NCI-H1048 (cell line): ENCODE data around the gene TRPM2.

Source experiments
- DNase-seq: peaks from one replicate; lab custom pipeline; 2025; lab: John Stamatoyannopoulos, UW

Gene TRPM2

DNA sequence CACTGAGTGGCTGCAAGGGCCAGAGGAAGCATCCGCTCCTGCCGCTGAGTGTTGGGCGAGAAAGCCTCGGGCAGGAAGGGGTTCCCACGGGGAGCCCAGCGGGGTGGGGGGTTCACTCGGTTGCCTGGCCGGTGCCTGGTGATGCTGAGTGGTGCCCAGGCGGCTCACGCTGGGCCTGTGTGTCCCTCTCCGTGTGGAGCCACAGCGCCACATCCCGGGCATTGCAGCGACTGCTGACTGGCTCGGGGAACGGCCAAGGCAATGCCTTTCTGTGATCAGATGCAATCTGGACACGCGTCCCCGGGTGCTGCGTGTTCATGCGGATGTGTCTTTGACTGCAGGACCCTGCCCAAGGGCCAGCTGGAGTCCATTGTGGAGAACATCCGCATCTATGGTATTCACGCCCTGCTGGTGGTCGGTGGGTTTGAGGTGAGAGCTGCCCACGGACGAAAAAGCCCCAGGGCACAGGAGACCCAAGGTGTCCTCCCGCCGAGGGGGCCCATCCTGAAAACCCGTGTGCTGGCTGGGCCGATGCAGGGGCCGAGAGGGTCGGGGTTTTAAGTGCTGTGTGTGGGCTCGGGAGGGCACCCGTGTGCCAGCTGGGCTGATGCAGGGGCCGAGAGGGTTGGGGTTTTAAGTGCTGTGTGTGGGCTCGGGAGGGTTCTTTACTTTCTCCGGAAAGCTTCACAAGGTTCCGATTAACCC is 30.6 kb upstream of the TRPM2 start:
- DNase-seq, result no peak

DNA sequence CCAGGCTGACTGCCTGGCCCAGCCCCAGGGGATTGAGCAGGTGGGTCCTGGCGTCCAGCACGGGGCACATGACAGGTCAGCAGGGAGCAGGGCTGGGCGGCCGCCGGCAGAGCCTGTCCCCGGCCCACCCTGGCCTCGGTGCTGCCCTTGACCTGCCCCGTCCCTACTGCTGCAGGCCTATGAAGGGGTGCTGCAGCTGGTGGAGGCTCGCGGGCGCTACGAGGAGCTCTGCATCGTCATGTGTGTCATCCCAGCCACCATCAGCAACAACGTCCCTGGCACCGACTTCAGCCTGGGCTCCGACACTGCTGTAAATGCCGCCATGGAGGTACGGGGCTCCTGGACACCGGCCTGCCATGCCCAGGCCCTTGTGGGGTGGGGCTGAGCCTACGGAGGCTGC is 29.8 kb upstream of the TRPM2 start:
- no peak for DNase-seq

DNA sequence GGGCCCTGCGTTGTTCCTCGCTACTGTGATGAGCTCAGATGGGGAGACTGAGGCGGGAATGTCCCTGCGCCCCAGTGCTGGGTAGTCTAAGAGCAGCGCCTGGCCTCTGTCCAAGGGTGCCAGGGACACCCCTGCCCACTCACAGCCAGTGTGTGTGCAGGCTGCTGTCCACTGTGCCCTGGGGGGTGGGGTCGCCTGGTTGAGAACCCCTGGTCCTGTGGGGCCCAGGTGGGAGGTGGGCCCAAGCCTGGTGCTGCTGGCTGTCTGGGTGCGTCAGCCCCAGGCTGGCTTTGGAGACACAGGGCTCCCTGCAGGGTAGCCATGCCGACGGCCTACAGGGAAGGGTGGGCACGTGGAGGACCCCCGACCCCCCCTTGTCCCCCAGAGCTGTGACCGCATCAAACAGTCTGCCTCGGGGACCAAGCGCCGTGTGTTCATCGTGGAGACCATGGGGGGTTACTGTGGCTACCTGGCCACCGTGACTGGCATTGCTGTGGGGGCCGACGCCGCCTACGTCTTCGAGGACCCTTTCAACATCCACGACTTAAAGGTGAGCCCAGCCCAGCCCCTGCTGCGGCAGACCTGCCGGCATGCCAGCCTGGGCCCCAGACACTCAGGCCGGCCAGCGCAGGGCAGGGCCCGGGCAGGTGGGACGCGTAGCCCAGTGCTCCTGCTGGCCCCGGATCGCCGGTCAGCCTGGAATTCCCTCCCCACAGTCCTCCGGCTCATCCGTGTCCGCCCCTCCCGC is 29.1 kb upstream of the TRPM2 start:
- no peak for DNase-seq

DNA sequence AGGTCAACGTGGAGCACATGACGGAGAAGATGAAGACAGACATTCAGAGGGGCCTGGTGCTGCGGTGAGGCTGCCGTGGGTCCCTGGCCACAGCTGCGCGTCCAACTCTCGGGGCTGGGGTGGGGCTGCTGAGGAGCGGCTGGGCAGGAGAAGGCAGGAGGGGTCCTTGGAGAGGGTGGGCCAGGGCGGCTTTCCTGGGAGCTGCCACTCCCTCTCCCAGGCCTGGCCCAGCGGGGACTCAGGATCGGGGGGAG is 28.6 kb upstream of the TRPM2 start:
- no peak for DNase-seq

DNA sequence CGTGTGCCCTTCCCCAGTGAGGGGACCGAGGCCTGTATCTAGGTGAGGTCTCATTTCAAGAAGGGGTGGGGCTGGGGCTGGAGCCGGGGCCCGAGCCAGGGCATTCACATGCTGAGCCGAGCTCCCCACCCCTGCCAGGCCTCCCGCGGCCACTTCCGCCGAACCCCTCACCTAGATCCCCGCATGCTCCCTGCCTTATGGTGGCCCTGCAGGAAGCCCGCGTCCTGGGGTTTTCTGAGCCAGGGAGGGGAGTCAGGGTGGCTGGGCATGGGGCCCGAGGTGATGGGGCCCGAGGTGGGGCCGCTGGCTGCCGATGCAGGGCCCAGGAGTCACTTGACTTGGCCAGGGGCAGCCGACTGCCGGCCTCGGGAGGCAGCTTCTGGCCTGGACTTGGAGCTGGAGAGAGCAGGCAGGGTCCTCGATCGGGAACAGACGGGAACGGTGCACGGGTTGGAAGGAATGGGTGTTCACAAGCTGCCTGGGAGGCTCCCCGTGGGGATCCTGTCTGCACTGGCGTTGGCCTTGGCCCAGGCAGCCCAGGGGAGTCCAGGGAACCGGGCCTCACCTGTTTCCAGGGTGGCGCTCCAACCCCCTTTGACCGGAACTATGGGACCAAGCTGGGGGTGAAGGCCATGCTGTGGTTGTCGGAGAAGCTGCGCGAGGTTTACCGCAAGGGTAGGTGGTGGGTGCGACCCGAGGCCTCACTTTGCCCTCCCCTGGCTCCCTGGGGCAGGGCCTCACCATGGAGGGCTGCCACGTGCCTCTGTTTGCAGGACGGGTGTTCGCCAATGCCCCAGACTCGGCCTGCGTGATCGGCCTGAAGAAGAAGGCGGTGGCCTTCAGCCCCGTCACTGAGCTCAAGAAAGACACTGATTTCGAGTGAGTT is 27.8 kb upstream of the TRPM2 start:
- DNase-seq, result no peak

DNA sequence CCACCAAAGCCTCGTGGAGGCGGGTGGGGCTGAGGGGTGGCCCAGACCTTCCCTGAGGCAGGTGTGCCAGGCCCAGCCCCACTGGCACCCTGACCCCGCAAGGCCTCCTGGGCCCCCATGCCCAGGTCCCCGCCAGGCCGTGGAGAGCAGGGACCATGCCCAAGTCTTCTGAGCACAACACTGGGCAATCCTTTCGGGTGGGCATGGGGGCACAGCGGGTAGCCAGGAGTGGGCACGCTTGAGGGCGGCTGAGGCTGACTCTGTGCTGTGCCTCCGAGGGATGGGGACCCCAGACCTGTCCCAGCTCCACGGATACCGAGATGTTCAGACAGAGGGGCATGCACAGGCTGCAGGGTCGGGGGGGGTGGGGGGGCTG is 27.2 kb upstream of the TRPM2 start:
- DNase-seq, result no peak

DNA sequence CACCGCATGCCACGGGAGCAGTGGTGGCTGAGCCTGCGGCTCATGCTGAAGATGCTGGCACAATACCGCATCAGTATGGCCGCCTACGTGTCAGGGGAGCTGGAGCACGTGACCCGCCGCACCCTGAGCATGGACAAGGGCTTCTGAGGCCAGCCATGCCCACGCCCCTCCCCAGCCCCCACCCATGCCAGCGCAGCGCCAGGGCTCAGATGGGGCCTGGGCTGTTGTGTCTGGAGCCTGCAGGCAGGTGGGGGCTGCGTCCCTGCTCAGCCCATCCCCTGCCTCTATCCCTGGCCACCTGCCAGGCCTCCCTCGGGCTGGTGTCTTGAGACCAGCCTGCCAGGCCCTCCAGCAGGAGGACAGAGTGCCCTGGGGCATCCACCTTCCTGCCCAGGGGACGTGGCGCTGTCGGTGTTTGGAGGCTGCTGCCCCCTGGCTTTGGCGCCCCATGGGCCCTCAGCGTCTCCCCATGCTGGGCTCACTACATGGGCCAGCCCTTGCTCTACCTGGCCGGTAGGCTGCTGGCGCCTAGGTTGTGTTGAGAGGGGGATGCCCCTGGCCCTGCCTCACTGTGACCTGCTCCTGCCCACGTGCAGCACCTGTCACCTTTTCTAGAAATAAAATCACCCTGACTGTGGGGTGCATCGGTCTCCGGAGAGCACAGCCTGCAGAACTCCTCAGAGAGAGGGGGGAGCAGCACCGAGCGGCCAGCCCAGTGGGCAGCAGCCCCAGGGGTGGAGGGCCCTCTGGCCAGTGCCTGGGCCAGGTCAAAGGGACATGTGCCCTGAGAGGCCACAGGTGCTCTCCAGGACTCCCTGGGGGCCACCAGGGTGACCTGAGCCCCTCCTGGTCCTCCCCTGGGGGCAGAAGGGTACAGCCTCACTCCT is 26.5 kb upstream of the TRPM2 start:
- DNase-seq, result no peak

DNA sequence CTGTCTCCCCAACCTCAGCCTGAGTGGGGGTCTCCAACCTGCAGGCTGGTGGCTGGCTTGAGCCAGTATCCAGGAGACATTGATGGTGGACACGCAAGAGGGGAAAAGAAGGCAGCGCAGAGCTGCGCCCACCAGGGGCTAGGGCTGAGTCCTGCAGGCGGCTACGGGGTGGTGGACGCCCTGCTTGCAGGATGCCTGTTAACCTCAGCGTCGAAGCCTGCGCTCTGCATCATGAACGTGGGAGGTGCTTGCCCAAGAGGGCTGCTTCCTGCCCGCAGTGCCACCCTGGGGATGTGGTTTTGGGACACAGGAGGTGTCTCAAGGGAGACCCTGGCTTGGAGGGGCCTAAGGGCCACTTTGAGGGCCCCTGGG is 25.8 kb upstream of the TRPM2 start:
- DNase-seq, result no peak

DNA sequence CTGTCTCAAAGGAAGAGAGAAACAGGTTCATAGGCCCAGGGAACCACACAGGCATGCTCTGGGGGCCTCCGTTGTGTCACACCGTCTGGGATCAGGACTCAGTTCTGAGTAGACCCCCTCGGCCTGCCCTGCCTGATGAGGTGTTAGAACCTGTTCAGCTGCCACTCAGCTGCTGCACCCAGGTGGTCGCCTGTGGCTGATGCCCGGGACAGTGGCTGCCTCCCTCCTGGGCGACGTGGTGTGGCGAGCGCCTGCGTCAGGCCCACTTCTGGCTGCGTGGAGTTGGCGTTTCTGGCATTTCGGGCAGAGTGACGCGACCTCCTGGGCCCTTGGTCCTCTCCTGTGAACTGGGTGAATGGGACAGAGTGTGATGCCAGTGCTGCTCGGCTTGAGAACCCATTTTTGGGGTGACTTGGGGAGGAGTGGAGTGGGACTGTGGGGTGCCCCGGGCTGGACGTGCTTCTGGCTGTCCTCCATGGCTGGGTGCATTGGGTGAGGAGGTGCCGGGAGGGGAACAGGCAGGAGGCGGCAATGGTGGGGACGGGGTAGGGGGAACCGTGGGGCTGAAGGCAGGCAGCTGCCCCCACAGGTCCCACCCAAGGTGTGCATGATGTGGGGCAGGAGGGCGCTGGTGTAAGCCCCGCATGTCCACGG is 25.1 kb upstream of the TRPM2 start:
- no peak for DNase-seq

DNA sequence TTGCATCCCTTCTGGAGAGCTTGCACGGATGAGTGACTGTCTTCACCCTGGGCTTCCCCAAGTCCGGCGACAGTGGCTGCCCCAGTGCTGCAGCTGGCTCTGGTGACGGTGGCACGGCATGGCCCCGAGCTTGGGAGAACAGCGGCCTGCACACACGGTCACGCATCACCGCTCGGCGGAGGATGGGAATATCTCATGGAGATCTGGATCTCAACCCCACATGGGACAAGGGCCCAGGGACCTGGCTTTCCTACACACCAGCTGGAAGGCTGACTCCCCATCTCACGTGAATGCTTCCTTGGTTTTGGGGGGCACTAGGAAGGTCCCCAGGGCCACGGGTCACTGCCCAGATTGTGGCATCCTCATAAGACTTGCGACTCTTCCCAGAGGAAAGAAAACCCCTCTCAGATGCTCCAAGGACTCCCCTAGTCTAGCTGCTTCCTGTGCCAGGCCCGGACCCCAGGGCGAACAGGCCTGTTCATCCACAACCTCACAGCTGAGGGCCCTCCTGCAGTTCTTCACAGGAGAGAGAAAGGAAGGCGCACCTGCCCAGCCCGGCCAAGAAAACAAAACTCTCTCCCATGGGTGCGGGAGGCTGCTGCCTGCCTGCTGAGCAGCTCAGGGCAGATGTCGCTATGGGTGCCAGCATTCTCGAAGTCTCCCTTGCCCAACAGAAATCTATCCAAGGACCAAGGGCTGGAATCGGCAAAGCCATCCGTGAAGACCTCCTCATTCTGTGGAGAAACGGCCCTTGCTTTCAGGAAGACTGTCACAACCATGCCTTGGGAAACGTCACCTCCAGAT is 24.1 kb upstream of the TRPM2 start:
- no peak for DNase-seq

DNA sequence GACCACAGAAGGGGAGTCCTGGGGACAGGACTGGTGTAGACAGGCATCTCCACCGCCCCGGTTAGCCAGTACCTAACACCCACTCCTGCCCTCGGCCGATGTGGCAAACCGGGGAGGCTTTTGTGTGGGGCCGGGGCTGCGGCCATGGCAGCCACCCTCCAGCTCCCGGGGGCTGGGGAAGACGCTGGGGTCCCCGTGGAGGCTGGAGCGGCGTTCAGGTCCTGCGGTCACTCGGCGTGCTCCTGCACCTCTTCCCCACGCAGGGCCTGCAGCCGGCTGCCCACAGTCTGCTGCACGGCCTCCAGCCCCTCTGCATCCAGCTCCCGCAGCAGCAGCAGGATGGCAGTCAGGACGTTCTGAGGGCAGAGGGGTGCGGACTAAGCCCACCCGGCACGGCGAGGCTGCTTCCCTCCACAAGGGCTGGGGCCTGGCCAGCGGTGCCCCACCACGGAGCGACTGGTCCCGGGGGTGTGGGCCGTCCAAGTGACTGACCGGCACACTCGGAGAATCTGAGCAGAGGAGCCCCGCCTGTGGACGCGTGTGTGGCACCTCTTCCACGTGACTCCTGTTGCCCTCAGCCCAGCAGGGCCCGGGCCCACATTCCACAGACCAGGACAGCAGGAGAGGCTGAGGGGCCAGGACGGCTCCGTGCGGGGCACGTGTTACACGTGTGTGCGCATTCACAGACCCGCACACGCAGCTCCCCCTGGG is 23.3 kb upstream of the TRPM2 start:
- DNase-seq, result no peak

DNA sequence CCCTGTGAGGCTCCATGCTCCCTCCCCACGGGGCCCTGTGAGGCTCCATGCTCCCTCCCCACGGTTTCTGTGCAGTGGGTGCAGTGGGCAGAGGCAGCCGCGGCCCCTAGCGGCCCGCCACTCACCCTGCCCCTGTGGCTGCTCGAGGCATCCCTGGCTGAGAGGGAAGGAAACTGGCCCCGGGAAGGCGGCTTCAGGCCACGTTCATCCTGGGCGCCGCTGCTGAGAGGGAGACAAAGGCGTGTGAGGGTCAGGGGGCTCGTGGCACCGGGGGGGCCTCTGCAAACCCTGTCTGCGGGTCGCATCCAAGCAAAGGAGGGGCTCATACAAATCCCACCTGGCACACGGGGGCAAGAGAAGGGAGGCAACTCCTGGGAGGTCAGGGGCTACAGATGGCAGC is 22.7 kb upstream of the TRPM2 start:
- no peak for DNase-seq

DNA sequence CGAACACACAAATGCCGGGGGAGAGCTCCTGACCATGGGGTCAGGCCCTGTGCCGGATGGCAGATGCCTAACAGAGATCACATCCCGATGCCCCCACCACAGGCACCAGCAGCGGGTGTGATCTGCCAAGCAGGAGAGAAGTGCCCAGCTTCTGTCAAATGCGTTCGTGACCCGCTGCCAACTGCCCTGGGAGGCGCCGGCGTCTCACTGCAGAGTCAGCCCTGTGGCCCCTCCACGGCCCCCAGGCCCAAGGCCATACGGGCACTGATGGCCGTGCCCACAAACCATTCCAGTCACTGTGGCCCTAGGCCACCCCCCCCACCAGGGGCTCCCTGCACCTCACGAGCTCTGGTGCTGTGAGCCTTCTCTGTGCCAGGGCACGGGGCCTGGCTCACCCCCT is 22.2 kb upstream of the TRPM2 start:
- DNase-seq, result no peak

DNA sequence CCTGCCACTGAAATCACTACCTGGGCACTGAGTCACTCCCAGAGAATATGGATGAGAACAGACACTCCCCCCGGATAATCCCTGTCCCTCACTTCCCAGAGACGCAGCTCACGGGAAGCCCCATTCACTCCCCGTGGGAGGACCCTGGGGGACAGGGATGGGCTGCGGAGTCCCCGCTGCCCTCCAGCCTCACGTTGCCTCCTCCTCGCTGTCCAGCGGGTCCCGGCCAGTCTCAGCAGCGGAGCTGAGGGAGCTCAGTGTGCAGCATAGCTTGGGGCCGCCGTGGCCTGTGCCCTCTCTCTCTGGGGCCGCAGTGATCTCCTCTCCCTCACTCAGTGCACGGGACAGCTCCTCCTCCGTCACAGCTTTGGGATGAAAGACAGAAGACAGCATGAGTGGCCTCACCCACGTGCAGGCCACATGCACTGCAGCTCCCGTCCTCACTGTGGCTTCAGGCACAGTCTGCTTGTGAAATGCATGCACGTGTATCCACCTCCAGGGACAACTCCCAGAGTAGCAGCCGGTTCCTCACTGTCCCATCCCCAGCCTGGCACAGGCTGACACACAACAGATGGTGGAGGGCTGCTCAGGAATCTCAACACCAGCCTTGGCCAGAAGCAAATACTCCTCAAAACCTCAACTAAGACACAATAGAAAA is 21.6 kb upstream of the TRPM2 start:
- no peak for DNase-seq

DNA sequence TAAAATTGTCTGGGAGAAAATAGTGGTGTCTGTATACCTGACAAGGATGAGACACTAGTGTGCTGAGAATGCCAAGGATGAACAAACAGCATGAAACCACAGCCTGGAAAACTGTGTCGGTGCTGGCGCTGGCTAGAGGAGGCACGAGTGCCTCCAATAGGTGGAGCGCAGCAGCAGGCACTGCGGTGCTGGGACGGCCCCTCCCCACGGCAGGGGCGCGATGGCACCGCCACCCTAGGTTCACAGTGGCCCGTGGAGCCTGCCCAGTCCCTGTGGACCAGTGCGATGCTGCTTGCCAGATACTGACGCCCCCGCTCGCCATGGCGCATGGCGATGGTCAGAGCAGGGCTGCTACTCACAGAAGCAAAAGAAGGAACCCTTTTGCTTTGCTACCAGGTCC is 21.0 kb upstream of the TRPM2 start:
- no peak for DNase-seq

DNA sequence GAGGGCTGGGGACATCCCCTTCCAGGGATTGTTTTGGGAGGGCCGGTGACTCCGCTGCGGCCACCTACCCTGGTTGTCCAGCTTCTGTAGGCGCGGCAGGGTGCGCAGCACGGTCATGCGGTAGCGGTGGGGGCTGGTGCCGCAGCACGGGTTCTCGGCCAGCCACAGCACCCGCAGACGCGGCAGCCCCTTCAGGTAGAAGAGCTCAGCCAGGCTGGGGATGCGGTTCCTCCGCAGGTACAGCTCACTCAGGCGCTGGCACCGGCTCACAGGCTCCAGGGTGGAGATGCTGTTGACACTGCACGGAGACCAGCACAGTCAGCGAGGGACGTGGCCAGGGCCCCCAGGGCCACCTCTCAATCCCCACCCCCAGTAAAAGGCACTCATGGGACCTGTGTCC is 20.5 kb upstream of the TRPM2 start:
- no peak for DNase-seq

DNA sequence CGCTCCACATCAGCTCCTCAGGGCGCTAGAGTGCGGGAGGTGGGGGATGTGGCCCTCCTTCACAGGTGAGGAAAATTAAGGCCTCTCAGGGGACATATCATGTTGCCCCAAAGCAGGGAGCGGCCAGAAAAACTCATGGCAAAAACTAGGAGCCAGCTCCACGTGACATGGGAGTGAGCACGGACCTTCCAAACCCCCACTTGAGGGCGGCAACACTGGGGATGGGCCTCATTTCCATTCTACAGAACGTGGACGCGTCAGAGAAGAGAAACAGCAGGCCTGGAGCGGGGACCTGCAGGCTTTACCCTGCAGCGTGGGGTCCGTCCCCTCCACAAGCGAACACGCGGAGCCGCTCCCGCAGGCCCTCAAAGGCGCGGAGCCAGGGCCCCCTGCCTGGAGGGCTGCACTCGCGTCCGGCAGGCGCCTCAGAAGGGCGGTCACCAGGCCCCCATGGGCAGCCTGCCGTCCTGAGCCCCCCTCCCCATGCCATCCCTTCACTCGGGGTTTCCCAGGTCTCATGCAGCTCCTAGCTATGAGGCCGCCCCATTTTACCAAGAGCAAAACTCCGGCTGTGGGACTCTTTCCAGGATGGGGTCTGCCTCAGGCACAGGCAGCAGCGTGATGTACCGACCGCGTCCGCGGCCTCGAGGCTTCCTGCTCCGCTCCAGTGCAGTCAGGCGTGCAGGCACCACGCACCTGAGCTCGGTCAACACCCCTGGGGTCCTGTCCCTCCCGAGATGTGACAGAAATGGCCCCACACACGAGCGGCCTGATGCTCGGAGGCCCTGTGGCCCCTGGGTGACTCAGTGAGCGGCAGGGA is 19.7 kb upstream of the TRPM2 start:
- no peak for DNase-seq

DNA sequence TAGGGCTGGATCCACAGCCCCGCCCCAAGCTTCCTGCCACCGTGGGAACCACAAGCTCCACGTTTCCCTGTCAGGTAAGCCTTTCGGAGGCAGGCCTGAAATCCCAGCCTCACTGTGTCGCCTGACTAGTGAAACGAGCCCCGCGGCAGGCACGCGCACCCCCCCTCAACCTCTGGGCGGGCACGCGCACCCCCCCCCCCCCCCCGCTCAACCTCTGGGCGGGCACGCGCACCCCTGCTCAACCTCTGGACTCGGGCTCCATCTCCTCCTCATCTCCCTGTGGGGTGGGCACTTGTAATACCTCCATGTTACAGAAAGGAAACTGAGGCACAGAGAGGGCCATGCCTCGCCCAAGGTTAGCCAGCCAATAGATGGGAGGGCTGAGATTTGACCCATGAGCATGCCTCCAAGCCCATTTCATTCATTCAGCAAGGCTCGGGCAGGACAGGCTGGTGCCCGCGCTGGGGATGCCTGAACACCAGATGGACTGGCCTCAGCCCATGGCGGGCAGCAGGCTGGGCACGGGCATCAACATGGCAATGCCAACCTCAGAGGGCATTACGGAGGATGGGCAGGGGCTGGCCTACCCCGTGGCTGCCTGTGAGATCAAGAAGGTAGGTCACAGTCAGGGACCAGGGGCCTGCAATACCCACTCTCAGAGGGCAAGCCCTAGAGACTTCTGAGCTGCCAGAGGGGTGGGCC is 18.9 kb upstream of the TRPM2 start:
- DNase-seq, result no peak
